KMS-11 (cell line): ENCODE results near the gene FOXO3.

Experiments used
- H2AFZ ChIP-seq: fragments of 200-600 bp; sonication (generic); 2 replicates; pipeline ENCODE4 v1.6.1; 2016; ENCODE audit warnings: antibody characterized with exemption, mixed run types, low read depth
- H3K27ac ChIP-seq: fragments of 200-600 bp; sonication (generic); 2 replicates; pipeline ENCODE4 v1.6.1; 2016; ENCODE audit warnings: mild to moderate bottlenecking, mixed run types
- H3K27me3 ChIP-seq: fragments of 200-600 bp; sonication (generic); 2 replicates; pipeline ENCODE4 v1.6.1; 2017; ENCODE audit warnings: mild to moderate bottlenecking, low read depth, mixed run types, moderate library complexity; ENCODE audit not compliant: insufficient read depth
- H3K36me3 ChIP-seq: fragments of 200-600 bp; sonication (generic); 2 replicates; pipeline ENCODE4 v1.6.1; 2017; ENCODE audit warnings: mild to moderate bottlenecking, mixed run types; ENCODE audit not compliant: insufficient read depth
- H3K4me1 ChIP-seq: fragments of 200-600 bp; sonication (generic); 2 replicates; pipeline ENCODE4 v1.6.1; 2016; ENCODE audit warnings: mild to moderate bottlenecking, low read depth, mixed run types; ENCODE audit not compliant: poor library complexity, severe bottlenecking
- H3K4me2 ChIP-seq: fragments of 200-600 bp; sonication (generic); 2 replicates; pipeline ENCODE4 v1.7.0; 2016; ENCODE audit warnings: mild to moderate bottlenecking, mixed run types
- H3K4me3 ChIP-seq: fragments of 200-600 bp; sonication (generic); IDR thresholded peaks from 2 replicates; pipeline ENCODE4 v1.6.1; 2017; ENCODE audit warnings: low read depth, low read length, mixed read lengths; ENCODE audit not compliant: insufficient read depth
- H3K79me2 ChIP-seq: fragments of 200-600 bp; sonication (generic); 2 replicates; pipeline ENCODE4 v1.6.1; 2016; ENCODE audit warnings: low read depth, mixed run types; ENCODE audit not compliant: insufficient read depth
- H3K9ac ChIP-seq: fragments of 200-600 bp; sonication (generic); 2 replicates; pipeline ENCODE4 v1.6.1; 2016; ENCODE audit warnings: mild to moderate bottlenecking, mixed run types
- H4K20me1 ChIP-seq: fragments of 200-600 bp; sonication (generic); 2 replicates; pipeline ENCODE4 v1.6.1; 2016; ENCODE audit warnings: mild to moderate bottlenecking, mixed run types; ENCODE audit not compliant: insufficient read depth
- TF ChIP-seq, protein P1 (sequence below): fragments of 200-600 bp; sonication (generic); conservative IDR thresholded peaks from 2 replicates; pipeline ENCODE4 v1.6.1; 2017; ENCODE audit warnings: low read depth, mild to moderate bottlenecking, antibody characterized with exemption, low read length, moderate library complexity, mixed read lengths

FOXO3 gene

GRCh38 chr6:108684771-108685329, 124.1 kb downstream of the FOXO3 start:
- Histone ChIP-seq H3K9ac (no peak overlapping the region), H2AFZ (no peak overlapping the region), H3K4me2 (peak overlapping the region; percentile 30), H3K4me1 (peaks cover 77% of the 10 kb centered on the region), H3K4me3 (no peak overlapping the region), H3K27me3 (no peaks in the 10 kb centered on the region), H3K27ac (peak overlapping the region; percentile 48), H3K36me3 (no peaks in the 10 kb centered on the region), H3K79me2 (0 out of 2 replicates have a peak, but pooled peaks cover 10% of the 10 kb centered on the region), H4K20me1 (no peaks in the 10 kb centered on the region)
- TF ChIP-seq, protein P1, sequence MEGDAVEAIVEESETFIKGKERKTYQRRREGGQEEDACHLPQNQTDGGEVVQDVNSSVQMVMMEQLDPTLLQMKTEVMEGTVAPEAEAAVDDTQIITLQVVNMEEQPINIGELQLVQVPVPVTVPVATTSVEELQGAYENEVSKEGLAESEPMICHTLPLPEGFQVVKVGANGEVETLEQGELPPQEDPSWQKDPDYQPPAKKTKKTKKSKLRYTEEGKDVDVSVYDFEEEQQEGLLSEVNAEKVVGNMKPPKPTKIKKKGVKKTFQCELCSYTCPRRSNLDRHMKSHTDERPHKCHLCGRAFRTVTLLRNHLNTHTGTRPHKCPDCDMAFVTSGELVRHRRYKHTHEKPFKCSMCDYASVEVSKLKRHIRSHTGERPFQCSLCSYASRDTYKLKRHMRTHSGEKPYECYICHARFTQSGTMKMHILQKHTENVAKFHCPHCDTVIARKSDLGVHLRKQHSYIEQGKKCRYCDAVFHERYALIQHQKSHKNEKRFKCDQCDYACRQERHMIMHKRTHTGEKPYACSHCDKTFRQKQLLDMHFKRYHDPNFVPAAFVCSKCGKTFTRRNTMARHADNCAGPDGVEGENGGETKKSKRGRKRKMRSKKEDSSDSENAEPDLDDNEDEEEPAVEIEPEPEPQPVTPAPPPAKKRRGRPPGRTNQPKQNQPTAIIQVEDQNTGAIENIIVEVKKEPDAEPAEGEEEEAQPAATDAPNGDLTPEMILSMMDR, result no peak

DNA sequence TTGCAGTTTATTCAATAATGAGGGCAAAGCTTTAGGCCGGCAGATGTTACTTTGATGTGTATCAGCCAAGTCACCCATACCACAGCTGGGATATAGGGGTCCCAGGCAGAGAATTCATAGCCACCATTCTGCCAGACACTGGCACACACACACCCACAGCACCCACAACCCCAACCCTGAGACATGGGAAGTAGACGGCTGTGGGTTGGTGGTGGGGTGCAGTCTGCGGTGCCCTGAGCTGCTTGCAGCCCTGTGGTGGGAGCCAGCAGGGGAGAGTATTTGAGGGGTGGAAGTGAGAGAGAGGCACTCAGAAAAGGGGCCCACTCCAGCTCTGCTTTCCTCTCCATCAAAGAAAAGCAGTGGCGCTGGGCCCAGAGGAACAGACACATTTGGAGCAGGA, 125.3 kb downstream of the FOXO3 start:
- Histone ChIP-seq H2AFZ (no peak overlapping the region), H3K79me2 (0 out of 2 replicates have a peak, but pooled peaks cover 6% of the 10 kb centered on the region), H3K4me2 (no peak overlapping the region), H4K20me1 (no peaks in the 10 kb centered on the region), H3K9ac (no peak overlapping the region), H3K4me1 (peaks cover 82% of the 10 kb centered on the region), H3K4me3 (no peak overlapping the region), H3K27me3 (no peaks in the 10 kb centered on the region), H3K27ac (no peak overlapping the region), H3K36me3 (no peaks in the 10 kb centered on the region)
- TF ChIP-seq, protein P1, result no peak

DNA sequence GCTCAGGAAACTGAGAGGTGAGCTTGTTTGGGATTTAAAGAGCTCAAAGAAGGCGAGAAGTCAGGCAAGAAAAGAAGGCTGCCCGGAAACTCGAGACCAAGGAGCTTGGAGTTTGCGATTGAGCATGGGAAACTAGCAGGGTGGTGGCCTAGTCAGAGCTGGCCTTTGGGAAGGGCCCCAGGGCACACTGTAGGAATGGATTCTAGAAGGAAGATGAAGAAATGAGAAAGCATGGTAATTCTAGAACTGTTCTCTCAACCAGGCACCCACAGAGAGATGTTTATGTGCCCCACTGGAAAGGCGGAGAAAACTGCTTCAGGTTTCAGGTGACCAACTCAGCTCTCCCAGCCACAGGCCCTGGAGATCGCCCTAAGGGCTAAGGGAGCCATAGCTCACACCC, 126.2 kb downstream of the FOXO3 start:
- no peak overlapping the region for H3K4me3 ChIP-seq
- H3K27me3 ChIP-seq, result no peaks in the 10 kb centered on the region
- TF ChIP-seq, protein P1, result no peak
- H3K36me3 ChIP-seq, result no peaks in the 10 kb centered on the region
- no peak overlapping the region for H3K9ac ChIP-seq
- no peak overlapping the region for H3K27ac ChIP-seq
- 0 out of 2 replicates have a peak, but pooled peaks cover 5% of the 10 kb centered on the region for H3K79me2 ChIP-seq
- no peak overlapping the region for H2AFZ ChIP-seq
- no peaks in the 10 kb centered on the region for H4K20me1 ChIP-seq
- peaks cover 80% of the 10 kb centered on the region for H3K4me1 ChIP-seq
- H3K4me2 ChIP-seq, result no peak overlapping the region

GRCh38 chr6:108687921-108688320, 127.2 kb downstream of the FOXO3 start:
- Histone ChIP-seq H3K79me2 (0 out of 2 replicates have a peak, but pooled peaks cover 5% of the 10 kb centered on the region), H2AFZ (no peak overlapping the region), H4K20me1 (no peaks in the 10 kb centered on the region), H3K36me3 (no peaks in the 10 kb centered on the region), H3K27ac (no peak overlapping the region), H3K9ac (no peak overlapping the region), H3K4me3 (no peak overlapping the region), H3K4me1 (peaks cover 75% of the 10 kb centered on the region), H3K4me2 (no peak overlapping the region), H3K27me3 (no peaks in the 10 kb centered on the region)
- TF ChIP-seq, protein P1, result no peak
